Astrocyte (in vitro differentiated cells and primary cell): ENCODE results near the gene ZNF439.

Source experiments
- EZH2 ChIP-seq: IDR thresholded peaks from 2 replicates; pipeline ENCODE4 v1.6.1; 2012; ENCODE audit warnings: mild to moderate bottlenecking, low read length, inconsistent platforms; ENCODE audit not compliant: insufficient read depth
- TF ChIP-seq, protein P1 (sequence below): IDR thresholded peaks from 2 replicates; pipeline ENCODE4 v1.5.1; 2011; ENCODE audit warnings: low read depth, mild to moderate bottlenecking, inconsistent platforms, low read length, moderate library complexity; ENCODE audit not compliant: insufficient read depth

DNA sequence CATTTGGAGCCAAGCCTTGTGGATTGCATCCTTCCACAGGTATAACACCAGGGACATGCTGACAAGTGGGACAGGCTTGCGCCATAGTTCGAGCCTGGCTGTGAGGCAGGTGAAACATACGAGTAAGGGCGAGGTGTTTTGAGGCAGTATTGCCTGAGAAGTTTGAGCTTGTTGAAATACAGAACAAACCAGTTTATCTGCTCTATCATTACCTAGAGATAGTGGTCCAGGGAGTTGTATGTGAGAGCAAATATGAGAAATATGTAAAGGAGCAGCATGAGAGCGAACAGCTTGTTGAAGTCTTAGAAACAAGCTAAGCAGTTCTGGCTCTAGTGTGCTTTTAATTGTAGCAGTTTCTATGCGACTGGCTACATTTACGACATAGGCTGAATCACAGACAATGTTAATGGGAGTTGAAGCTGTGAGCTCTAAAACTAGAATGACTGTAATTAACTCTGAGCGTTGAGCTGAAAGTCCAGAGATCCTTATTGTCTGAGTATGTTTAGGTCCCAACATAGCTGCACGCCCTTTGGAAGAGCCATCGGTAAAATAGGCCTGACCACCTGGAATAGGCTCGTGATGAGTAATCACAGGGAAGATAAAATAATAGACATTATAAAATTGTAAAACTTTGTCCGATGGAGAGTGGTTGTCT, 8.2 kb downstream of the ZNF439 start:
- TF ChIP-seq, protein P1, sequence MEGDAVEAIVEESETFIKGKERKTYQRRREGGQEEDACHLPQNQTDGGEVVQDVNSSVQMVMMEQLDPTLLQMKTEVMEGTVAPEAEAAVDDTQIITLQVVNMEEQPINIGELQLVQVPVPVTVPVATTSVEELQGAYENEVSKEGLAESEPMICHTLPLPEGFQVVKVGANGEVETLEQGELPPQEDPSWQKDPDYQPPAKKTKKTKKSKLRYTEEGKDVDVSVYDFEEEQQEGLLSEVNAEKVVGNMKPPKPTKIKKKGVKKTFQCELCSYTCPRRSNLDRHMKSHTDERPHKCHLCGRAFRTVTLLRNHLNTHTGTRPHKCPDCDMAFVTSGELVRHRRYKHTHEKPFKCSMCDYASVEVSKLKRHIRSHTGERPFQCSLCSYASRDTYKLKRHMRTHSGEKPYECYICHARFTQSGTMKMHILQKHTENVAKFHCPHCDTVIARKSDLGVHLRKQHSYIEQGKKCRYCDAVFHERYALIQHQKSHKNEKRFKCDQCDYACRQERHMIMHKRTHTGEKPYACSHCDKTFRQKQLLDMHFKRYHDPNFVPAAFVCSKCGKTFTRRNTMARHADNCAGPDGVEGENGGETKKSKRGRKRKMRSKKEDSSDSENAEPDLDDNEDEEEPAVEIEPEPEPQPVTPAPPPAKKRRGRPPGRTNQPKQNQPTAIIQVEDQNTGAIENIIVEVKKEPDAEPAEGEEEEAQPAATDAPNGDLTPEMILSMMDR, result no peak
- TF ChIP-seq EZH2, result no peak
